H1 (cell line): ENCODE data around the gene FOLR1. TPM values are rescaled to one million over a fixed set of nuclear protein-coding genes. Genes with fewer than 3 reads are reported as not detected.
A peak's percentile ranks its signal among the peaks of the same experiment; 100 is the strongest.

Experiments
- CTCF ChIA-PET: fragments of 300-600 bp; sonication (Branson Sonifier 250); formaldehyde crosslinking; loops from one replicate; lab custom pipeline; 2021; ENCODE audit not compliant: partially characterized antibody; lab: Charles Lee
- POLR2A ChIA-PET: fragments of 300-600 bp; sonication (Branson Sonifier 250); formaldehyde crosslinking; loops from one replicate; lab custom pipeline; 2021; ENCODE audit warnings: inconsistent platforms; ENCODE audit not compliant: partially characterized antibody; lab: Charles Lee
- DNase-seq, 2 experiments: peaks; one replicate each; pipeline versions ENCODE4 v3.0.0 to v3.0.0-alpha.2; 2010 to 2022; ENCODE audit warnings: low spot score in 2 of 2, low read depth in 1 of 2, mixed read lengths in 1 of 2
- FAIRE-seq: peaks from 2 replicates; lab custom pipeline; 2011; peaks lifted over from hg19 to GRCh38; lab: Jason Lieb, UNC
- H2AFZ ChIP-seq: 2 replicates; pipeline ENCODE4 v1.8.1; 2012; ENCODE audit warnings: low read length, inconsistent platforms
- H2AK5ac ChIP-seq: 2 replicates; pipeline ENCODE4 v1.6.1; 2013; ENCODE audit warnings: low read depth, low read length
- H2BK120ac ChIP-seq: replicated peaks from 2 replicates; pipeline ENCODE3; 2013; ENCODE audit warnings: low read depth, low read length, inconsistent platforms
- H2BK12ac ChIP-seq: 2 replicates; pipeline ENCODE4 v1.6.1; 2013; ENCODE audit warnings: low read depth, low read length
- H2BK15ac ChIP-seq: 2 replicates; pipeline ENCODE4 v1.6.1; 2013; ENCODE audit warnings: low read length
- H2BK20ac ChIP-seq: 2 replicates; pipeline ENCODE4 v1.6.1; 2013; ENCODE audit warnings: low read length
- H2BK5ac ChIP-seq: 2 replicates; pipeline ENCODE4 v1.6.1; 2013; ENCODE audit warnings: low read depth, low read length
- H3K14ac ChIP-seq: 2 replicates; pipeline ENCODE4 v1.6.1; 2013; ENCODE audit warnings: inconsistent platforms; ENCODE audit not compliant: insufficient read length
- H3K18ac ChIP-seq: 2 replicates; pipeline ENCODE4 v1.6.1; 2013; ENCODE audit warnings: low read length; ENCODE audit errors: extremely low read depth
- H3K23ac ChIP-seq: 2 replicates; pipeline ENCODE4 v1.6.1; 2013; ENCODE audit warnings: inconsistent platforms; ENCODE audit not compliant: insufficient read length
- H3K23me2 ChIP-seq: 2 replicates; pipeline ENCODE4 v1.6.1; 2013; ENCODE audit warnings: low read depth, low read length
- H3K27ac ChIP-seq: 2 replicates; pipeline ENCODE4 v1.6.1; 2011; ENCODE audit warnings: low read depth, low read length, inconsistent platforms
- H3K27me3 ChIP-seq, 4 experiments: replicated peaks in 1 of 4; 1 replicate in 1 of 4; 2 replicates in 3 of 4; pipeline versions ENCODE4 v1.6.1 to v1.8.1; 2011 to 2013; ENCODE audit warnings: low read length in 3 of 4, mild to moderate bottlenecking in 3 of 4, inconsistent platforms in 2 of 4, mixed read lengths in 2 of 4, moderate library complexity in 1 of 4; ENCODE audit not compliant: control insufficient read depth in 3 of 4, insufficient read depth in 3 of 4; ENCODE audit errors: extremely low read depth in 1 of 4
- H3K36me3 ChIP-seq, 4 experiments: 2 replicates each; pipeline versions ENCODE4 v1.6.1 to v1.8.1; 2011 to 2013; ENCODE audit warnings: mild to moderate bottlenecking in 4 of 4, low read length in 3 of 4, moderate library complexity in 2 of 4, control low read depth in 1 of 4, inconsistent platforms in 1 of 4; ENCODE audit not compliant: insufficient read depth in 4 of 4, control insufficient read depth in 2 of 4
- H3K4ac ChIP-seq: replicated peaks from 2 replicates; pipeline ENCODE3; 2013; ENCODE audit warnings: low read length, low read depth, mixed read lengths, inconsistent platforms; ENCODE audit not compliant: insufficient read length
- H3K4me1 ChIP-seq, 4 experiments: replicated peaks in 1 of 4; 1 replicate in 1 of 4; 2 replicates in 3 of 4; pipeline versions ENCODE4 v1.6.1 to v1.8.1; 2011 to 2013; ENCODE audit warnings: low read length in 3 of 4, inconsistent platforms in 2 of 4, mixed read lengths in 1 of 4; ENCODE audit not compliant: insufficient read depth in 4 of 4, control insufficient read depth in 3 of 4
- H3K4me2 ChIP-seq, 2 experiments: 2 replicates each; pipeline versions ENCODE4 v1.6.1 to v1.8.1; 2011 to 2013; ENCODE audit warnings: low read depth in 2 of 2, low read length in 2 of 2, control low read depth in 1 of 2, inconsistent platforms in 1 of 2, mild to moderate bottlenecking in 1 of 2; ENCODE audit not compliant: insufficient read depth in 1 of 2
- H3K4me3 ChIP-seq, 4 experiments: fragments of 200-600, 300-600 bp in 1 of 4; sonication (generic), shearing (Covaris generic), sonication (Bioruptor Twin) in 1 of 4; 2 replicates each; pipeline versions ENCODE4 v1.5.1 to v1.8.1; 2011 to 2016; ENCODE audit warnings: low read length in 4 of 4, low read depth in 3 of 4, control low read depth in 2 of 4, inconsistent platforms in 2 of 4, mild to moderate bottlenecking in 2 of 4, mixed read lengths in 1 of 4, moderate library complexity in 1 of 4; ENCODE audit not compliant: insufficient read depth in 2 of 4; ENCODE audit errors: extremely low read depth in 1 of 4
- H3K56ac ChIP-seq: replicated peaks from 2 replicates; pipeline ENCODE3; 2013; ENCODE audit warnings: low read depth, mild to moderate bottlenecking, mixed read lengths, low read length, inconsistent platforms; ENCODE audit not compliant: insufficient read length
- H3K79me1 ChIP-seq: 2 replicates; pipeline ENCODE4 v1.6.1; 2013; ENCODE audit warnings: low read depth, low read length, control low read depth
- H3K79me2 ChIP-seq, 2 experiments: 2 replicates each; pipeline versions ENCODE4 v1.6.1 to v1.8.1; 2012 to 2013; ENCODE audit warnings: low read length in 2 of 2, mild to moderate bottlenecking in 2 of 2, inconsistent platforms in 1 of 2; ENCODE audit not compliant: insufficient read depth in 2 of 2, control insufficient read depth in 1 of 2
- H3K9ac ChIP-seq, 4 experiments: replicated peaks in 1 of 4; 1 replicate in 1 of 4; 2 replicates in 3 of 4; pipeline versions ENCODE4 v1.6.1 to v1.8.1; 2011 to 2013; ENCODE audit warnings: low read depth in 3 of 4, low read length in 3 of 4, control low read depth in 2 of 4, mild to moderate bottlenecking in 2 of 4, moderate library complexity in 2 of 4, inconsistent platforms in 1 of 4; ENCODE audit errors: extremely low read depth in 1 of 4
- H3K9me3 ChIP-seq, 2 experiments: 2 replicates each; pipeline versions ENCODE4 v1.6.1 to v1.8.1; 2012 to 2013; ENCODE audit warnings: mild to moderate bottlenecking in 2 of 2, moderate library complexity in 2 of 2, control low read depth in 1 of 2, inconsistent platforms in 1 of 2, low read depth in 1 of 2, low read length in 1 of 2, mixed read lengths in 1 of 2; ENCODE audit not compliant: insufficient read depth in 2 of 2
- H4K20me1 ChIP-seq, 2 experiments: replicated peaks in 1 of 2; 2 replicates each; pipeline versions ENCODE3 to v1.8.1; 2011 to 2013; ENCODE audit warnings: inconsistent platforms in 2 of 2, low read length in 2 of 2, mild to moderate bottlenecking in 1 of 2; ENCODE audit not compliant: insufficient read depth in 2 of 2, control insufficient read depth in 1 of 2
- H4K5ac ChIP-seq: 2 replicates; pipeline ENCODE4 v1.6.1; 2013; ENCODE audit warnings: low read length, low read depth, mixed read lengths, inconsistent platforms; ENCODE audit not compliant: insufficient read length
- H4K8ac ChIP-seq: 2 replicates; pipeline ENCODE4 v1.8.0; 2013; ENCODE audit warnings: mild to moderate bottlenecking, moderate library complexity, low read length, inconsistent platforms; ENCODE audit not compliant: insufficient read depth; ENCODE audit errors: extremely low read depth
- H4K91ac ChIP-seq: replicated peaks from 2 replicates; pipeline ENCODE3; 2013; ENCODE audit warnings: low read length, mixed read lengths, inconsistent platforms; ENCODE audit not compliant: insufficient read length
- RNF2 ChIP-seq: fragments of 200-900, 300-1000 bp; sonication (generic); IDR thresholded peaks from 2 replicates; pipeline ENCODE4 v1.7.1; 2016; ENCODE audit warnings: borderline replicate concordance, low read depth, mild to moderate bottlenecking, antibody characterized with exemption, low read length; ENCODE audit not compliant: poor library complexity, severe bottlenecking; ENCODE audit errors: missing control alignments
- WGBS, 2 experiments: shearing (Covaris generic) in 1 of 2; methylation state at CpG; one replicate each; pipeline versions ENCODE4 v1.1.6 to v1.1.7; 2013 to 2015; ENCODE audit warnings: low lambda C conversion rate in 2 of 2, mixed read lengths in 2 of 2, inconsistent platforms in 1 of 2, low coverage in 1 of 2, missing lambda C conversion rate in 1 of 2; ENCODE audit not compliant: insufficient replicate concordance in 2 of 2, insufficient coverage in 1 of 2, insufficient read length in 1 of 2; ENCODE audit errors: extremely low coverage in 1 of 2, missing lambda C conversion rate in 1 of 2; 5-methylcytosine and 5-hydroxymethylcytosine counted together
- polyA plus RNA-seq, 7 experiments: library from polyadenylated mRNA; depleted of rRNA in 3 of 7; stranded (reverse) in 5 of 7; unstranded in 2 of 7; fragments of >200 nt in 5 of 7; fragments of 200-250 nt in 2 of 7; gene quantifications; 1 replicate in 5 of 7; 2 replicates in 1 of 7; 4 replicates in 1 of 7; pipeline versions ENCODE4 v1.2.1 to v1.2.3, GENCODE V29; 2011 to 2013; ENCODE audit warnings: missing spikeins in 2 of 7, mixed read lengths in 2 of 7
- total RNA-seq: library from RNA; stranded (reverse); fragmentation: NEBNext Ultra II Directional; extraction: Animal tissue kit (Norgen Biotek cat#: 25700); gene quantifications from 2 replicates; pipeline ENCODE4 v1.2.1, GENCODE V29; 2021

The FOLR1 gene
- total and polyA plus RNA-seq, 2 of the 8 experiments (the other 6 are each of a cell fraction or from before 2014, with no cell fraction given) = 1.3 TPM; not detected in 1

- WGBS, 2 experiments = 12% methylated on average over 35 of the region's 44 CpGs; no CpG with 5 or more reads in 1 of the 2 experiments
- CTCF ChIA-PET = interaction anchor here (0.7 to 10.0 kb wide), 7 partner anchors 13 to 191 kb away, joined by 3 to 101 read pairs (median 4); partner anchors contain the start of genes CLPB and INPPL1
- Histone ChIP-seq H3K23ac (no peak overlapping the region), H2AFZ (no peak overlapping the region), H3K14ac (no peak overlapping the region), H3K27ac (no peak overlapping the region), H2AK5ac (no peak overlapping the region), H3K79me2 (no peaks in the 10 kb centered on the region), H2BK5ac (no peak overlapping the region), H3K36me3 (peaks cover 4 to 17% (median 8%) of the 10 kb centered on the region in 4 experiments; a peak in 6 of 8 replicates), H3K4ac (peak overlapping the region; percentile 71), H3K23me2 (peaks cover 20% of the 10 kb centered on the region; the same call in 1 of the 2 replicates), H3K27me3 (peaks cover 56 to 72% (median 68%) of the 10 kb centered on the region in 4 experiments), H2BK15ac (no peak overlapping the region; the same call in 1 of the 2 replicates), H3K4me3 (peak overlapping the region; percentile 7 to 60 (median 34); a peak in 5 of 8 replicates), H4K5ac (no peak overlapping the region), H2BK120ac (no peak overlapping the region), H3K4me1 (peaks cover 5 to 40% (median 24%) of the 10 kb centered on the region in 4 experiments), H3K4me2 (peak overlapping the region; percentile 87 to 90), H2BK12ac (peak overlapping the region; percentile 20; the same call in 1 of the 2 replicates), H4K20me1 (peaks cover 8 to 11% of the 10 kb centered on the region in 2 experiments), H3K9ac (no peak overlapping the region), H3K79me1 (no peaks in the 10 kb centered on the region), H3K9me3 (no peaks in the 10 kb centered on the region; a peak in 1 of 4 replicates), H2BK20ac (no peak overlapping the region), H4K8ac (no peak overlapping the region), H4K91ac (no peak overlapping the region), H3K18ac (peak overlapping the region; percentile 87; the same call in 1 of the 2 replicates), H3K56ac (no peak overlapping the region)
- DNase-seq (peak in 1 of 2 experiments; percentile 68), FAIRE-seq (no peak)
- POLR2A ChIA-PET = interaction anchor here (0.7 to 7.7 kb wide), 4 partner anchors 15 to 128 kb away, joined by 3 to 160 read pairs (median 6); partner anchors contain the start of genes ANAPC15 and INPPL1
- TF ChIP-seq RNF2 = peak; percentile 61
Measured at GRCh38 chr11:72240461-72241290, 48.7 kb downstream of the FOLR1 start.
